Coronary artery (tissue), 2 donors: ENCODE measurements around the gene CFAP61.

ENCODE experiments used
- DNase-seq: peaks from one replicate; pipeline ENCODE4 v3.0.0-alpha.2; 2017; ENCODE audit warnings: low spot score
- H3K27ac ChIP-seq, 2 donors: fragments of 200-600 bp; sonication (generic); one replicate each; pipeline ENCODE4 v1.5.1; 2016 to 2019
- H3K4me3 ChIP-seq: fragments of 200-600 bp; sonication (generic); 2 replicates; pipeline ENCODE4 v1.5.1; 2016; ENCODE audit warnings: mild to moderate bottlenecking, moderate library complexity
- TF ChIP-seq, protein P1 (sequence below): fragments of 200-600 bp; sonication (generic); IDR thresholded peaks from one replicate; pipeline ENCODE4 v1.5.1; 2019; ENCODE audit warnings: antibody characterized with exemption

CFAP61 gene

DNA sequence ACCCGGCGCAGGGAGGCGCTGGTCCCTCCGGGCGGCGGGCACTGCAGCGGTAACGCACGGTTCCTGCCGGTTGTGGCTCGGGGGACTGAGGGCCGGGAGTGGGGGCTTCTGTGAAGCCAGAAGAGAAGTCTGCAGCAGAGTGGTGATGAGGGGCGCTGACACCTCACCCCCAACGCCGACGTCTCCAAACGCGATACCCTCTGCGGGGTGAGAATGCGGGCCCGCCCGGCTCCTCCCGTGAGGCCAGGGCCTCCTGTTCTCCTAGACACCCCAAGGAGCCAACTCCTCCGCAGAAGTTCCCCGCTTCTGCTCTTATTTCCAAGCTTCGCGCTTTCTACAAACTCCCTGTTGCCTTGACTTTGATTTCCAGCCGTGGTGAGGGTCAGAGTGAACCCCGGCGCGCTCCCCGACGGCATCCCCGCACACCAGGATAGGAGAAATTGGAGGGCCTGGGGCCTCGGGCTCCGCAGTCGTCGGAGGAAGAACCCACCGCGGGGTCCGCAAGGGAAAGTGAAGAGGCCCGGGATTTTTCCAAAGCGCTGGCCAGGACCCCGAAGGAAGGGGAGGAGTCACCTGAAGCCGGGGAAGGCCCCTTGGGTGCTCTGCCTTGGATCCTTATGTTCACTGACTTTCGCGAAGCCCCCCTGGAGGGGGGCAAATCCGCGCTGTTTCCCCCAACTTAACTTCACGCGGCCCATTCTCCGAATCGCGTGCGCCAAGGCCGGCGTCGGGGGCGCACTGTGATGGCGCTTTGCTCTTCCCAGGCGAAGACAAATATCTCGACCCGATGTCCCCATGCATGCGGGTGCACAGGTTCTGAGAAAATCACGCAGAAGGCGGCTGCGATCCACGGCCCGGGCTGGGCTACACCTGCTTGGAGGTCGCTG is 312.5 kb downstream of the CFAP61 start:
- H3K4me3 ChIP-seq, result peak overlapping the region; percentile 44
- H3K27ac ChIP-seq, result no peak overlapping the region
- TF ChIP-seq, protein P1, sequence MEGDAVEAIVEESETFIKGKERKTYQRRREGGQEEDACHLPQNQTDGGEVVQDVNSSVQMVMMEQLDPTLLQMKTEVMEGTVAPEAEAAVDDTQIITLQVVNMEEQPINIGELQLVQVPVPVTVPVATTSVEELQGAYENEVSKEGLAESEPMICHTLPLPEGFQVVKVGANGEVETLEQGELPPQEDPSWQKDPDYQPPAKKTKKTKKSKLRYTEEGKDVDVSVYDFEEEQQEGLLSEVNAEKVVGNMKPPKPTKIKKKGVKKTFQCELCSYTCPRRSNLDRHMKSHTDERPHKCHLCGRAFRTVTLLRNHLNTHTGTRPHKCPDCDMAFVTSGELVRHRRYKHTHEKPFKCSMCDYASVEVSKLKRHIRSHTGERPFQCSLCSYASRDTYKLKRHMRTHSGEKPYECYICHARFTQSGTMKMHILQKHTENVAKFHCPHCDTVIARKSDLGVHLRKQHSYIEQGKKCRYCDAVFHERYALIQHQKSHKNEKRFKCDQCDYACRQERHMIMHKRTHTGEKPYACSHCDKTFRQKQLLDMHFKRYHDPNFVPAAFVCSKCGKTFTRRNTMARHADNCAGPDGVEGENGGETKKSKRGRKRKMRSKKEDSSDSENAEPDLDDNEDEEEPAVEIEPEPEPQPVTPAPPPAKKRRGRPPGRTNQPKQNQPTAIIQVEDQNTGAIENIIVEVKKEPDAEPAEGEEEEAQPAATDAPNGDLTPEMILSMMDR, result no peak
- no peak for DNase-seq

DNA sequence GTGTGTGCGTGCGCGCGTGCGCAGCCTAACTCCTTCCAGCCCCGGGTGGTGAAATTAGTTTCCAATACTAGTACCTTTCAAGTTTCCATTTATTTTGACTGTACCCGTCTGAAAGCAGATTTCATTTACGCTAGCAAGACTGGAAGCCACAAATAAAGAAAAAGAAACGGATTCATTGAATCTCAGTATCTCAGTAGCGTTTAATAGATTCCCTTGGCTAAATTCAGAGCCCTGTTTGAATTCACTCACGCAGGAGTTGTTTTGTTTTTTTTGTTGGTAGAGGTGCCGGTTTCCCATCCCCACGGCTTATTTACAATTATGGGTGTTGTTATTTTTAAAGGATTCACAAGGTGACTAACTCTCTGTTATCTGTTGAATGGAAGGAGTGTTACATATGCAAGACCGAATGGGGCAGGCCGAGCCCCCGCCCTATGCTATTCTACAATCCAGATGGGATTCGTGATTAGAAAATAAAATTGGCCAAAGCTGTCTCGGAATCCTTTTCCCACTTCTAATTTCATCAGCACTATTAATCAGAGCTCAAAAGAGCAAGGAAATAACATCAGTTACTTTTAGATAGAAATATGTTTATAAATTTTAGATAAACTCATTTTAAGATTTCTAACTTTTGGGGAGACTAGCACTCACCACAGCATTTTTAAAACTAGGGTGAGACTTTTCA is 313.3 kb downstream of the CFAP61 start:
- TF ChIP-seq, protein P1, result no peak
- no peak overlapping the region for H3K4me3 ChIP-seq
- no peak for DNase-seq
- H3K27ac ChIP-seq, result no peak overlapping the region

DNA sequence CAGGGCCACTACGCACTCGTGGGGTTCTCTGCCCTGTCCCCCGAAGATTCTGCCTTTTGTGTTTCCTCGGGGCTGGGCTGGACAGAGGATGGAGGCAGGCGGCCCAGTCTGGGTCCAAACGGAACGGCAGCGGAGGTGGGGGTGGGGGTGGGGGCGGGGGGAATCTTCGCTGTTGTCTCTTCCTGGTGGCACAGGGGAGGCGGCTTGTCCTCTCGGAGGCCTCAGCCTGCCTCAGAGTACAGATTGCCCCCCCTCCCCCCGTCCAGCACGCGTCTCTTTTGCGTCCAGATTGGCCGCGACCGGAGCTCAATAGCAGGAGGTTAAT is 314.2 kb downstream of the CFAP61 start:
- H3K27ac ChIP-seq, result no peak overlapping the region

DNA sequence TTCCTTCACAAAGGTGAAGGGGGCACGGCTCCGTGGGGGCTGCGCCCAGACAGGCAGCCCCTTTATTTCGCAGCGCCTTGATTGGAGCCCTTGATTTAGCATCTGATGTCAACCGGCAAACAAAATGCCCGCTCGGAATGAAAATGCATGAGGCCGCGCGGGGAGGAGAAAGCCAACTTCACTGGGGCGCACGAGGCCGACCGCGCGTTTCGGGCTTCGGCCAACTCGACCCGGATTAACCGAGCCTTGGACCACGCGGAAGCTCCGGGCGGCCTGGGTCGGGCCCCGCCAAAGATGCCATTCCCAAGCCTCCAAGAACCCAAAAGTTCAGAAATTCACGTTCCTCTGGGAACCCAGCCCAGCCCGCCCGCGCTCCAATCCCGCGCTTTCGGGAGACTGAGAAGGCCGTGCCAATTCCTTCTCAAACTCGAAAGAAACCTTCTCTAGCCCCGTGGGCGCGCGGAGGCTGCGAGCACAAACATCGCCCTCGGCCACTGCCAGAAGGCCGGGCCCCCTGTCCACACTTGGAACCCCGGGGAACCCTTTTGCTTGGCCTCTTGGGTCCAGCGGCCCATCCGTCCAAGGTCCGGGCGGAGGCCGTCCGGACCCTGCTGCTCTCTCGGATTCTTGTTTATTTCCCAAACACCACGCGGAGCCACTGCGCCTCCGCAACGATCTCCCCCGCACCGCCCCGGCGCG is 314.7 kb downstream of the CFAP61 start:
- peak overlapping the region; percentile 69 for H3K4me3 ChIP-seq
- TF ChIP-seq, protein P1, result no peak
- no peak overlapping the region for H3K27ac ChIP-seq
- no peak for DNase-seq

More for the DNA sequence above, 314.2 kb downstream of the CFAP61 start:
- H3K4me3 ChIP-seq, result peak overlapping the region; percentile 69
- no peak for DNase-seq
- TF ChIP-seq, protein P1, result no peak

DNA sequence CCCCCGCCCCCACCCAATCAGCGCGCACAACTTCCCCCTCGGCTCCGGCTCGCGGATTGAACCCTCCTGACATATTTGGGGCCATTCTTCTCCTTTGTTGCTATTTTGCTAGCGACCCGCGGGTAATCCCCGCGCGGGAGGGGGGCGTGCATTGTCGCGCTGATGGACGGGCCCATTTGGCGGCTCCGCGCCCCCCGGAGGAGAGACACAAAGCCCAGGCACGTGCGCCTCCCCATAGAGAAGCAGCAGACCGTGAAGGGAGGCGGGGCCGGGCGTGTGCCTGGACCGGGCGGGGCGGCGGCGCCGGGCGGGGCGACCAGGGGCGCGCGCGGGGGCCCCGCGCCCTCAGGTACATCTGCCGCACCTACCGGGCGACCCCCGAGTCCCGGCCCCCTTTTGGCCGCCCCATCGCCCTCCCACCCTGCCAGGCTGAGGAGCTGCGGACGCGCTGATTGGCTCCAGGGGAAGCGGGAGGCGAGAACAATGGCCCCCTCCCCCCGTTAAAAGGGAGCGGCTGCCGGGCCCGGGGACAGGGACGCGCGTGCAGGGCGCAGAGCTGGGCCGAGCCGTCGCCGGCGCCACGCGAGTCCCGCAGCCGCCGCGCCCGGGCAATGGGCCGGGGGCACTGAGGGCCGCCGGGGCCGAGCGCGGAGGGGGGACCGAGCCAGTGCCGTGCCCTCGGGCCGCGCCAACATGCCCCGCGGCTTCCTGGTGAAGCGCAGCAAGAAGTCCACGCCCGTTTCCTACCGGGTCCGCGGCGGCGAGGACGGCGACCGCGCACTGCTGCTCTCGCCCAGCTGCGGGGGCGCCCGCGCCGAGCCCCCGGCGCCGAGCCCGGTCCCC is 315.5 kb downstream of the CFAP61 start, which contains the start of gene INSM1:
TSS of gene INSM1 (plus strand) at position 530 of the 843 bp plus-strand sequence. CDS start at position 694, 164 bp downstream.
- Histone ChIP-seq H3K27ac (no peak within 1 kb of the TSS), H3K4me3 (peak within 1 kb of the TSS; percentile 69)
- TF ChIP-seq, protein P1, result no peak
- no peak for DNase-seq
